ENCODE measurements around the gene CSF1.

- no peak for TF ChIP-seq EZH2 (IDR thresholded peaks at IDR 0.05; ENCODE audit: borderline replicate concordance, low read depth, low read length, severe bottlenecking)
- TF ChIP-seq, protein P1, sequence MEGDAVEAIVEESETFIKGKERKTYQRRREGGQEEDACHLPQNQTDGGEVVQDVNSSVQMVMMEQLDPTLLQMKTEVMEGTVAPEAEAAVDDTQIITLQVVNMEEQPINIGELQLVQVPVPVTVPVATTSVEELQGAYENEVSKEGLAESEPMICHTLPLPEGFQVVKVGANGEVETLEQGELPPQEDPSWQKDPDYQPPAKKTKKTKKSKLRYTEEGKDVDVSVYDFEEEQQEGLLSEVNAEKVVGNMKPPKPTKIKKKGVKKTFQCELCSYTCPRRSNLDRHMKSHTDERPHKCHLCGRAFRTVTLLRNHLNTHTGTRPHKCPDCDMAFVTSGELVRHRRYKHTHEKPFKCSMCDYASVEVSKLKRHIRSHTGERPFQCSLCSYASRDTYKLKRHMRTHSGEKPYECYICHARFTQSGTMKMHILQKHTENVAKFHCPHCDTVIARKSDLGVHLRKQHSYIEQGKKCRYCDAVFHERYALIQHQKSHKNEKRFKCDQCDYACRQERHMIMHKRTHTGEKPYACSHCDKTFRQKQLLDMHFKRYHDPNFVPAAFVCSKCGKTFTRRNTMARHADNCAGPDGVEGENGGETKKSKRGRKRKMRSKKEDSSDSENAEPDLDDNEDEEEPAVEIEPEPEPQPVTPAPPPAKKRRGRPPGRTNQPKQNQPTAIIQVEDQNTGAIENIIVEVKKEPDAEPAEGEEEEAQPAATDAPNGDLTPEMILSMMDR (IDR thresholded peaks at IDR 0.05; ENCODE audit: borderline replicate concordance, extremely low read depth, low read length, poor library complexity, severe bottlenecking): no peak
Observed at GRCh38 chr1:109879881-109880525, 30.6 kb upstream of the CSF1 start.
